ENCODE measurements around the gene SNED1.

Gene SNED1

GRCh38 chr2:240953426-240954410, 44.7 kb upstream of the SNED1 start:
- Histone ChIP-seq H3K79me2 (ENCODE audit: low read length) (no peaks in the 10 kb centered on the region), H4K20me1 (ENCODE audit: insufficient read depth, low read length) (no peaks in the 10 kb centered on the region), H3K4me1 (ENCODE audit: low read length) (no peaks in the 10 kb centered on the region), H2AFZ (ENCODE audit: low read length) (no peak overlapping the region), H3K36me3 (replicated peaks; ENCODE audit: insufficient read depth, low read length) (no peaks in the 10 kb centered on the region), H3K9ac (ENCODE audit: low read length) (no peak overlapping the region), H3K27me3 (replicated peaks; ENCODE audit: insufficient read depth, low read length) (peaks cover 57% of the 10 kb centered on the region), H3K4me2 (ENCODE audit: low read depth, low read length) (no peak overlapping the region), H3K9me3 (replicated peaks; ENCODE audit: insufficient read depth, low read length) (no peaks in the 10 kb centered on the region), H3K4me3 (ENCODE audit: low read length) (no peak overlapping the region), H3K9me2 (replicated peaks; ENCODE audit: insufficient read depth, low read length) (no peaks in the 10 kb centered on the region), H3K27ac (ENCODE audit: low read length) (no peak overlapping the region), H3F3A (ENCODE audit: insufficient read depth, low read length) (no peaks in the 10 kb centered on the region)
- TF ChIP-seq EZH2 (optimal IDR thresholded peaks at IDR 0.05; ENCODE audit: low read depth, low read length): no peak
- TF ChIP-seq, protein P1, sequence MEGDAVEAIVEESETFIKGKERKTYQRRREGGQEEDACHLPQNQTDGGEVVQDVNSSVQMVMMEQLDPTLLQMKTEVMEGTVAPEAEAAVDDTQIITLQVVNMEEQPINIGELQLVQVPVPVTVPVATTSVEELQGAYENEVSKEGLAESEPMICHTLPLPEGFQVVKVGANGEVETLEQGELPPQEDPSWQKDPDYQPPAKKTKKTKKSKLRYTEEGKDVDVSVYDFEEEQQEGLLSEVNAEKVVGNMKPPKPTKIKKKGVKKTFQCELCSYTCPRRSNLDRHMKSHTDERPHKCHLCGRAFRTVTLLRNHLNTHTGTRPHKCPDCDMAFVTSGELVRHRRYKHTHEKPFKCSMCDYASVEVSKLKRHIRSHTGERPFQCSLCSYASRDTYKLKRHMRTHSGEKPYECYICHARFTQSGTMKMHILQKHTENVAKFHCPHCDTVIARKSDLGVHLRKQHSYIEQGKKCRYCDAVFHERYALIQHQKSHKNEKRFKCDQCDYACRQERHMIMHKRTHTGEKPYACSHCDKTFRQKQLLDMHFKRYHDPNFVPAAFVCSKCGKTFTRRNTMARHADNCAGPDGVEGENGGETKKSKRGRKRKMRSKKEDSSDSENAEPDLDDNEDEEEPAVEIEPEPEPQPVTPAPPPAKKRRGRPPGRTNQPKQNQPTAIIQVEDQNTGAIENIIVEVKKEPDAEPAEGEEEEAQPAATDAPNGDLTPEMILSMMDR (IDR thresholded peaks at IDR 0.05; ENCODE audit: low read length): no peak
- DNase-seq: no peak

- Histone ChIP-seq H3K4me2 (ENCODE audit: low read depth, low read length) (no peak overlapping the region), H3K9me3 (replicated peaks; ENCODE audit: insufficient read depth, low read length) (no peaks in the 10 kb centered on the region), H4K20me1 (ENCODE audit: insufficient read depth, low read length) (no peaks in the 10 kb centered on the region), H3K9me2 (replicated peaks; ENCODE audit: insufficient read depth, low read length) (no peaks in the 10 kb centered on the region), H3F3A (ENCODE audit: insufficient read depth, low read length) (no peaks in the 10 kb centered on the region), H3K27ac (ENCODE audit: low read length) (no peak overlapping the region), H3K27me3 (replicated peaks; ENCODE audit: insufficient read depth, low read length) (peaks cover 67% of the 10 kb centered on the region), H3K9ac (ENCODE audit: low read length) (no peak overlapping the region), H3K79me2 (ENCODE audit: low read length) (no peaks in the 10 kb centered on the region), H3K4me1 (ENCODE audit: low read length) (no peaks in the 10 kb centered on the region), H3K4me3 (ENCODE audit: low read length) (no peak overlapping the region), H2AFZ (ENCODE audit: low read length) (no peak overlapping the region), H3K36me3 (replicated peaks; ENCODE audit: insufficient read depth, low read length) (no peaks in the 10 kb centered on the region)
- TF ChIP-seq, protein P1 (IDR thresholded peaks at IDR 0.05; ENCODE audit: low read length): no peak
- TF ChIP-seq EZH2 (optimal IDR thresholded peaks at IDR 0.05; ENCODE audit: low read depth, low read length) (no peak), EZH2phosphoT487 (IDR thresholded peaks at IDR 0.05; ENCODE audit: low read length) (no peak)
- DNase-seq: no peak
These were observed 43.7 kb upstream of the SNED1 start for GRCh38 chr2:240954436-240955305.

- H2AFZ ChIP-seq (ENCODE audit: low read length): no peak overlapping the region
- no peak overlapping the region for H3K4me3 ChIP-seq (ENCODE audit: low read length)
- no peaks in the 10 kb centered on the region for H4K20me1 ChIP-seq (ENCODE audit: insufficient read depth, low read length)
- H3K27ac ChIP-seq (ENCODE audit: low read length): no peak overlapping the region
- no peak for TF ChIP-seq EZH2 (optimal IDR thresholded peaks at IDR 0.05; ENCODE audit: low read depth, low read length)
- TF ChIP-seq, protein P1 (IDR thresholded peaks at IDR 0.05; ENCODE audit: low read length): no peak
- TF ChIP-seq EZH2phosphoT487 (IDR thresholded peaks at IDR 0.05; ENCODE audit: low read length): no peak
- H3K36me3 ChIP-seq (replicated peaks; ENCODE audit: insufficient read depth, low read length): no peaks in the 10 kb centered on the region
- peaks cover 71% of the 10 kb centered on the region for H3K27me3 ChIP-seq (replicated peaks; ENCODE audit: insufficient read depth, low read length)
- H3K4me2 ChIP-seq (ENCODE audit: low read depth, low read length): no peak overlapping the region
- H3K79me2 ChIP-seq (ENCODE audit: low read length): no peaks in the 10 kb centered on the region
- no peak for DNase-seq
- H3K9me2 ChIP-seq (replicated peaks; ENCODE audit: insufficient read depth, low read length): no peaks in the 10 kb centered on the region
- no peaks in the 10 kb centered on the region for H3F3A ChIP-seq (ENCODE audit: insufficient read depth, low read length)
- H3K9me3 ChIP-seq (replicated peaks; ENCODE audit: insufficient read depth, low read length): no peaks in the 10 kb centered on the region
- H3K9ac ChIP-seq (ENCODE audit: low read length): no peak overlapping the region
- H3K4me1 ChIP-seq (ENCODE audit: low read length): no peaks in the 10 kb centered on the region
These were observed 42.9 kb upstream of the SNED1 start for GRCh38 chr2:240955306-240956170.
